ENCODE measurements around the gene GAST. TPM values are rescaled to one million over a fixed set of nuclear protein-coding genes. Genes with fewer than 3 reads are reported as not detected.

Gene GAST, protein sequence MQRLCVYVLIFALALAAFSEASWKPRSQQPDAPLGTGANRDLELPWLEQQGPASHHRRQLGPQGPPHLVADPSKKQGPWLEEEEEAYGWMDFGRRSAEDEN
- not detected in 2 replicates for total RNA-seq

DNA sequence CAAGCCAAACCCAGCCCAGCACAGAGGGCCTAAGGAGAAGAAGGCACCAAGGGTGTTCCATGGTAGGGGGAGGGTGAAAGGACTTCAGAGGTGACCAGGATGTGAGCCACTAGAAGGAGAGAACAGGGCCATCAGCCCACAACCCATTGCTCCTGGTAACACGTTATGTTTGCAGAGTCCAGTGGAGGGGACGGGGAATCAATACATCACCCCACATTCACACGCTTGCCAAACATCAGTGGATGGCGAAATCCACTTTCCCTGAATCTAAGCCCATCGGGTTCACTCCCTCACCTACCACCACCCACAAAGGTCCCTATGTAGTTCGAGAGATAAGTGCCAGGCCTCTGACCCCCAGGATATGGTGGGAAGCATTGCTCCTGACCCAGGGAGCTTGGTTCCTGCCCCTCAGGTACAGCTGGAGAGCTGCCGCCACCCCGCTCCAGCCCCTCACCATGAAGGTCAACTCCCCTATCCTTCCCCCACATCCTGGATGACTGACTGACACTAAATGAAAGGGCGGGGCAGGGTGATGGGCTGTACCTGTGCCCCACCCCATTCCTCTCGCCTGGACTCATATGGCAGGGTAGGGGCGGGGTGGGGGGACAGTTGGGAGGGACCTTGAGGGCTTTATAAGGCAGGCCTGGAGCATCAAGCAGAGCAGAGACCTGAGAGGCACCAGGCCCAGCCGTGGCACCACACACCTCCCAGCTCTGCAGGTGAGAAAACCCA is at the start of gene GAST:
TSS of gene GAST (plus strand) at position 663 of the 732 bp plus-strand sequence. CDS start 3,106 bp downstream, outside the sequence.

DNA sequence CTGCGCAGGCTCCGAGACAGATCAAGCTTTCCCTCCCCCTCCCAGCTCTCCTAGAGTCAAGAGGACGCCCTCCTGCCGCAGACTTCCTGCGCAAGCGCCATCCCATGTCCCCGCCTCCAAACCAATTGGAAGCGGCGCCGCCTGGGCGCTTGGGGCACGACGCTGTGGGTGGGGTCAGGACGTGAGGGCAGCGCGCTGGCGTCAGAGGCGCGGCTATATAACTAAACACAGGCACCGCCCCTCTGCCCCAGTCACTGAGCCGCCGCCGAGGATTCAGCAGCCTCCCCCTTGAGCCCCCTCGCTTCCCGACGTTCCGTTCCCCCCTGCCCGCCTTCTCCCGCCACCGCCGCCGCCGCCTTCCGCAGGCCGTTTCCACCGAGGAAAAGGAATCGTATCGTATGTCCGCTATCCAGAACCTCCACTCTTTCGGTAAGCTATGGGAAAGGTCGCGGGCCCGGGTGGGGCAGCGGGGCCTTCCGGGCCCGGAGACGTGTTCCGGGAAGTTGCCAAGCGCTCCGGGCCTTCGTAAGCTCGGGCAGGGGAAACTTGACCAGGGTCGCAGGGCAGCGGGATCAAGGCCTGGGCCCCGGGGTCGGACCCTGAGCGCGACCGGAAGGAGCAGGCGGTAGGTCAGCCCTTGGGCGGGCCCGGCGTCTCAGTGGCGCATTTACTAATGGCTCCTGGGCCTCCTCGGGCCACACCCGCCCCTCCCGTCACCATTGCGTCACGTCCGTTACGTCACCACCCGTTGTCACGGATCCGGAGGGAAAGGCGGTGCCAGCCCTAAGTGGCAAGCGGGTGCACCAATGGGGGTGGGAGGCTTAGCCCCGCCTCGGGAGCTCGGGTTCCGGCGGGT is 23.3 kb upstream of the GAST start, which contains the start of gene EIF1:
TSS of gene EIF1 (plus strand) at position 245 of the 856 bp plus-strand sequence. CDS start at position 399, 154 bp downstream.

DNA sequence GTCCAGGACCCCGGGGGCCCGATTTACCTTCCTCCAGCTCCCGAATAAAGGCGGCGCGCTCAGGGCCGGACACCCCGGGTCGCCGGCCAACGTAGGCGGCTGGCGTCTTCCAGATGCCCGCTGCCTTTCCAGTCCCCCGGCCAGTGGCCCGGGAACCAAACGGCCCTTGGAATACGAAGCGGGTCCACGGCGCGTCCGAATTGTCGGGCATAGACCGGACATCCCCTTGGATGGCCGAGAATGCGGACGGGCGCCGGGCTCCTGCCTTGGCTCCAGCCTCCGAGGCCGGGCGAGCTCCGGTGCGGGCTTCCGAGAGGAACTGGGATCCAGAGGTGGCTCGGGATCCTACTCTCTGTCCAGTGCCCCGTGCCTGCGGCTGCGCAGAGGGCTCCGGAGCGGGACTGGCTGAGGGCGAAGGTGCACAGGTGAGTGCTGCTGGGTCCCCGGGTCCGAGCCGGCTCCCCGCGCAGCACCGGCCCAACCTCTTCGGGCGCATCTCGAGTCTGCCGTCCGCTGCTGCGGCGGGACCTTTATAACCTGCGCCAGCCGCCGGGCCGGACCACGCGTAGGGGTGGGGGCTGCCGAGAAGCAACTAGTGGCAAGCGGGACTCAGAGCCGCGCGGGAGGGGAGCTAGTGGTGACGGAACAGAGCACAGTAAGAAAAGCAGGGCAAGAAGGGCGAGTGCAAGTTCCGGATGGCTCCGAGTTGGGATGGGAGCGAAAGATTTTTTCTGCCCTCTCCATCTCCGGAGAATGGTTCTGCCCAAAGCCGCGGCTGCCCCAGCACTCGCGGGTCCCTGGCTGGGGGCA is 22.2 kb downstream of the GAST start, which contains the start of gene HAP1:
TSS of gene HAP1 (minus strand) at position 505 of the 810 bp plus-strand sequence. CDS start at position 496, 9 bp downstream.

Other genes starting within 250 kb of the GAST start
- 0.13 TPM in 1 of 2 replicates, not detected in the other for gene KRT32, start 244.9 kb upstream of the GAST start, total RNA-seq
- gene KRT35, start 231.2 kb upstream of the GAST start, total RNA-seq = not detected in 2 replicates
- gene KRT36, start 222.4 kb upstream of the GAST start, total RNA-seq = not detected in 2 replicates
- not detected in 2 replicates for gene KRT13, start 206.7 kb upstream of the GAST start, total RNA-seq
- 0.96 and 2.7 TPM in 2 replicates for gene KRT15, start 193.4 kb upstream of the GAST start, total RNA-seq
- gene KRT19, start 184.0 kb upstream of the GAST start, total RNA-seq = 26.0 and 421 TPM in 2 replicates
- gene KRT9, start 140.3 kb upstream of the GAST start, total RNA-seq = not detected in 2 replicates
- gene KRT14, start 125.4 kb upstream of the GAST start, total RNA-seq = 0.13 and 0.48 TPM in 2 replicates
- gene KRT16, start 99.6 kb upstream of the GAST start, total RNA-seq = not detected in 2 replicates
- gene KRT17, start 87.8 kb upstream of the GAST start, total RNA-seq = 11.0 and 103 TPM in 2 replicates
- gene EIF1, start 23.4 kb upstream of the GAST start, total RNA-seq = 116 and 382 TPM in 2 replicates
- gene HAP1, start 22.3 kb downstream of the GAST start, total RNA-seq = under 0.01 and 0.40 TPM in 2 replicates
- gene JUP, start 74.4 kb downstream of the GAST start, total RNA-seq = 118 and 240 TPM in 2 replicates
- 97.5 and 116 TPM in 2 replicates for gene P3H4, start 99.6 kb downstream of the GAST start, total RNA-seq
- 517 and 587 TPM in 2 replicates for gene FKBP10, start 100.7 kb downstream of the GAST start, total RNA-seq
- 36.6 and 71.5 TPM in 2 replicates for gene NT5C3B, start 123.9 kb downstream of the GAST start, total RNA-seq
- gene KLHL10, start 125.5 kb downstream of the GAST start, total RNA-seq = not detected in 2 replicates
- 16.3 and 23.9 TPM in 2 replicates for gene KLHL11, start 153.1 kb downstream of the GAST start, total RNA-seq
- 123 and 285 TPM in 2 replicates for gene ACLY, start 206.6 kb downstream of the GAST start, total RNA-seq
- 0.52 and 1.9 TPM in 2 replicates for gene ODAD4, start 218.3 kb downstream of the GAST start, total RNA-seq